GM12892 (cell line): Measurements from ENCODE around the gene TOX3.

Source experiments
- DNase-seq: peaks from one replicate; pipeline ENCODE4 v3.0.0; 2011; ENCODE audit not compliant: insufficient read length
- FAIRE-seq: peaks from 2 replicates; lab custom pipeline; 2011; peaks lifted over from hg19 to GRCh38; lab: Jason Lieb, UNC
- POLR2A ChIP-seq: IDR thresholded peaks from 2 replicates; pipeline ENCODE4 v1.6.1; 2011; ENCODE audit warnings: low read depth, low read length, control low read depth
- POLR2AphosphoS5 ChIP-seq: IDR thresholded peaks from 2 replicates; pipeline ENCODE4 v1.6.1; 2011; ENCODE audit warnings: low read depth, low read length, control low read depth
- TAF1 ChIP-seq: IDR thresholded peaks from 2 replicates; pipeline ENCODE4 v1.6.1; 2011; ENCODE audit warnings: low read depth, mild to moderate bottlenecking, control low read depth, low read length, borderline replicate concordance

The TOX3 gene

GRCh38 chr16:52528393-52529065 lies 18.4 kb downstream of the TOX3 start:
- TF ChIP-seq POLR2AphosphoS5 (no peak), TAF1 (no peak), POLR2A (no peak)
- FAIRE-seq, result no peak
- DNase-seq, result no peak

- TF ChIP-seq POLR2AphosphoS5 (no peak), POLR2A (no peak), TAF1 (no peak)
- FAIRE-seq, result no peak
- DNase-seq, result no peak
Observed at GRCh38 chr16:52526830-52527229, 20.1 kb downstream of the TOX3 start.

- FAIRE-seq, result no peak
- TF ChIP-seq TAF1 (no peak), POLR2AphosphoS5 (no peak), POLR2A (no peak)
- DNase-seq, result no peak
Observed at GRCh38 chr16:52526116-52526828, 20.7 kb downstream of the TOX3 start.

- no peak for FAIRE-seq
- no peak for TF ChIP-seq TAF1
- no peak for TF ChIP-seq POLR2A
- TF ChIP-seq POLR2AphosphoS5, result no peak
- DNase-seq, result no peak
Observed at GRCh38 chr16:52521570-52521969, 25.4 kb downstream of the TOX3 start.

DNA sequence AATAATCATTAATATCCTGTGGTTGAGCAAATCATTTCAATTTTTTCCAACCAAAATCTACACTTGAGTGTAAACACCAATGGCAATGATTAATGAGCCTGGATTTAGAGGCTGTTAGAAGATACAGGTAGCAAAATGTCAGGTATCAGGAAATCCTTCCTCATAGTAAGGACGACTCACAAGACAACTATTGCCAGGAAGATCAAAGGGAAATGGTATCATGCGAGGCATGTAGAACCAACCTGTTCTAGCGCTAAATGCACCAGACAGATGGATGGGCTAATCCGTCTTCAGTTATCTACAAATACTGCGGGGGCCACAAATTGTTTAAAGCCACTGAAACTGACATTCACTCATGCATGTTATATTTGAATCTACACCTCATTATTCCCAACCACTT lies 28.1 kb downstream of the TOX3 start:
- TF ChIP-seq POLR2A, result no peak
- no peak for TF ChIP-seq TAF1
- no peak for TF ChIP-seq POLR2AphosphoS5
- DNase-seq (no peak), FAIRE-seq (no peak)

DNA sequence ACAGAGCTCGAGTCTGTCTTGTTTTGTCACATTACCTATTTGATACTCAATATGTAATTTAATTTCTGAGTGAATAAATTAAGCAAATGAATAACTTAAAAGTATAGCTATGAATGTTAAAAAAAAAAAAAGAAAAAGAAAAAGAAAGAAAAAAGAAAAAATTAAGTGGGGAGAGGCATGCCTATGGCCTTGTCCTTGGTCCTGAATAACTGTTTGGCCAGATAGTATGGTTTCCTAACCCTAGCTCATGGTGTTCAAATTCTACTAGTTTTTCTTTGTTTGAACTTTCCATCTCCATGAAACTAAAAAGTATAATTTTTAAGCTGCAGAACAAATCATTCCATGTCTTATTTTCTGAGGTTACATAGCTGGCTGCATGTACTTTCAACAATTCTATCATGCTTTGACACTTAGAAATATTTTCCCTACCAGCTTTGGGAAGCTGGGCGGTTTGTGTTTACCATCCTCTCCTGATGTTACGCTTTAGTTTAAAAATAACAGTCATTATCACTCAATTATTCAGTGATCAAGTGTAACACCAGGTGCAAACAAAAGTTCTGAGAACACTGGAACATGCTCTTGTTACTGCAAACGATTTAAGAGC lies 31.8 kb downstream of the TOX3 start:
- DNase-seq, result no peak
- TF ChIP-seq POLR2AphosphoS5, result no peak
- FAIRE-seq, result no peak

GRCh38 chr16:52512297-52512987 lies 34.5 kb downstream of the TOX3 start:
- DNase-seq, result no peak
- no peak for TF ChIP-seq POLR2A
- no peak for TF ChIP-seq POLR2AphosphoS5
- no peak for TF ChIP-seq TAF1
- no peak for FAIRE-seq

GRCh38 chr16:52501746-52502145 lies 45.2 kb downstream of the TOX3 start:
- DNase-seq (no peak), FAIRE-seq (no peak)
- no peak for TF ChIP-seq POLR2A
- no peak for TF ChIP-seq TAF1
- TF ChIP-seq POLR2AphosphoS5, result no peak

GRCh38 chr16:52500963-52501362 lies 46.0 kb downstream of the TOX3 start:
- no peak for TF ChIP-seq POLR2A
- TF ChIP-seq TAF1, result no peak
- TF ChIP-seq POLR2AphosphoS5, result no peak
- no peak for FAIRE-seq
- DNase-seq, result no peak

DNA sequence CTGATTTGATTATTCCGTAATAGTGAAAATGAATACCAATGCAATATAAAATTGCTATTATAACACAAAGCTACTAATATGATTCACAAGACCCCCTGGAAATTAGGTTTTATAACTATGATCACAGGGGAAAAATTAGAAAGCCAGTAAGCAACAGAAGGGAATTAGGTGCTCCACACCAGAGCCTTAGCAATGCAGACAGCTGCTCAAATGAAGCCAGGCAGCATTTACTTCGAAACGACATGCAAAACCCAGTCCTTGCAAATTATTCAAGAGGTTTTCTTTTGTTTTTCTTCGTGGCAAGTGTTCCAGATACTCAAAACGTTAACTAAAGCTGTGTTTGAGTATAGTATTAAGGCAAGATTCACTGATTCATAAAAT lies 47.9 kb downstream of the TOX3 start:
- FAIRE-seq (no peak), DNase-seq (no peak)
- TF ChIP-seq POLR2A (no peak), TAF1 (no peak), POLR2AphosphoS5 (no peak)

DNA sequence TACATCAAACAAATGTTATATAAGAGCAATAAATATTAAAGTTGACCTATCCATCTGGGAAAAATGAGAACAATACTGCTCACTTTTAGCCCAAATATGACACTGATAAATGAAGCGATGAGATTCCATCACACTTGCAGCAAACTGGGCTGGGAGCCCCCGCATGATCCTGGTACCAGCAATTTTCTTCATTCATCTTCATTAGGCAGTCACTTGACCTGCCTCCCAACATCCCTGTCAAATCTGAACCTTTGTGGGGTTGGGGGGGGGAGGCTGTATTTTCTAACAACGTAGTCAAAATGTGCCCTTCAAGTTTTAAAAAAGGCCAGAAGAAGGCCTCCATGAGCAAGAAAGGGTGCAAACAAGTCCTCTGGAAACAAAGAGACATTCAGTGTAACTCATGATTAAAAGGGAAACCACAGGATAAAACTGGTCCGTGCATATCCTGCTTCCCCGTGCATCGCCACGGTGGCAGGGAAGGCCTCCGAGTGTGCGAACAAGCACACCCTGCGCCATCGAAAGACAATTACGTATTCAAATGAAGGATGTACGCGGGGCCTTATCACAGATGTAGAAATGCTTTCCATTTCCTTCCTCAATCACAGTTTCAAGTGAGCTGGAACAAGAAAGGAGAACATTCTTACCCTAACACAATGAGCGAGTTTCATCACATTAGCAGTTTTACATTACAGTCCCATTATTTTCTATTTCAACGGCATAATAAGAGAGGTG lies 48.4 kb downstream of the TOX3 start:
- FAIRE-seq (no peak), DNase-seq (no peak)
- TF ChIP-seq POLR2AphosphoS5 (no peak), TAF1 (no peak), POLR2A (no peak)
